Measurements from ENCODE around the gene LMNTD1. TPM values are rescaled to one million over a fixed set of nuclear protein-coding genes. Genes with fewer than 3 reads are reported as not detected.

The LMNTD1 gene
- total and polyA plus RNA-seq, 8 donors, result 0.35 to 2.1 (median 1.7) TPM; not detected in 1

GRCh38 chr12:25521625-25522256, 31.3 kb downstream of the LMNTD1 start:
- H3K4me3 ChIP-seq, result no peak overlapping the region
- DNase-seq, result no peak
- ATAC-seq, result no peak
- no peaks in the 10 kb centered on the region for H3K36me3 ChIP-seq
- intact Hi-C loops (cut with DNase I), result no loop called here
- no peaks in the 10 kb centered on the region for H3K27me3 ChIP-seq
- no peaks in the 10 kb centered on the region for H3K9me3 ChIP-seq
- no peak overlapping the region for H3K27ac ChIP-seq
- H3K4me1 ChIP-seq, result no peaks in the 10 kb centered on the region
- TF ChIP-seq, protein P1, sequence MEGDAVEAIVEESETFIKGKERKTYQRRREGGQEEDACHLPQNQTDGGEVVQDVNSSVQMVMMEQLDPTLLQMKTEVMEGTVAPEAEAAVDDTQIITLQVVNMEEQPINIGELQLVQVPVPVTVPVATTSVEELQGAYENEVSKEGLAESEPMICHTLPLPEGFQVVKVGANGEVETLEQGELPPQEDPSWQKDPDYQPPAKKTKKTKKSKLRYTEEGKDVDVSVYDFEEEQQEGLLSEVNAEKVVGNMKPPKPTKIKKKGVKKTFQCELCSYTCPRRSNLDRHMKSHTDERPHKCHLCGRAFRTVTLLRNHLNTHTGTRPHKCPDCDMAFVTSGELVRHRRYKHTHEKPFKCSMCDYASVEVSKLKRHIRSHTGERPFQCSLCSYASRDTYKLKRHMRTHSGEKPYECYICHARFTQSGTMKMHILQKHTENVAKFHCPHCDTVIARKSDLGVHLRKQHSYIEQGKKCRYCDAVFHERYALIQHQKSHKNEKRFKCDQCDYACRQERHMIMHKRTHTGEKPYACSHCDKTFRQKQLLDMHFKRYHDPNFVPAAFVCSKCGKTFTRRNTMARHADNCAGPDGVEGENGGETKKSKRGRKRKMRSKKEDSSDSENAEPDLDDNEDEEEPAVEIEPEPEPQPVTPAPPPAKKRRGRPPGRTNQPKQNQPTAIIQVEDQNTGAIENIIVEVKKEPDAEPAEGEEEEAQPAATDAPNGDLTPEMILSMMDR (IDR thresholded peaks at IDR 0.05), result no peak

GRCh38 chr12:25518512-25518911, 34.6 kb downstream of the LMNTD1 start:
- no peak overlapping the region for H3K4me3 ChIP-seq
- no peaks in the 10 kb centered on the region for H3K9me3 ChIP-seq
- H3K27ac ChIP-seq, result no peak overlapping the region
- TF ChIP-seq, protein P1 (IDR thresholded peaks at IDR 0.05), result no peak
- H3K36me3 ChIP-seq, result no peaks in the 10 kb centered on the region
- DNase-seq (no peak), ATAC-seq (peak; percentile 61)
- intact Hi-C loops (cut with DNase I), result no loop called here
- no peaks in the 10 kb centered on the region for H3K27me3 ChIP-seq
- H3K4me1 ChIP-seq, result no peaks in the 10 kb centered on the region

GRCh38 chr12:25504744-25505143, 48.3 kb downstream of the LMNTD1 start:
- Histone ChIP-seq H3K4me3 (no peak overlapping the region), H3K27me3 (no peaks in the 10 kb centered on the region), H3K9me3 (no peaks in the 10 kb centered on the region), H3K4me1 (no peaks in the 10 kb centered on the region), H3K36me3 (no peaks in the 10 kb centered on the region), H3K27ac (no peak overlapping the region)
- ATAC-seq, result no peak
- intact Hi-C loops (cut with DNase I), result no loop called here
- TF ChIP-seq, protein P1 (IDR thresholded peaks at IDR 0.05), result no peak
- no peak for DNase-seq

DNA sequence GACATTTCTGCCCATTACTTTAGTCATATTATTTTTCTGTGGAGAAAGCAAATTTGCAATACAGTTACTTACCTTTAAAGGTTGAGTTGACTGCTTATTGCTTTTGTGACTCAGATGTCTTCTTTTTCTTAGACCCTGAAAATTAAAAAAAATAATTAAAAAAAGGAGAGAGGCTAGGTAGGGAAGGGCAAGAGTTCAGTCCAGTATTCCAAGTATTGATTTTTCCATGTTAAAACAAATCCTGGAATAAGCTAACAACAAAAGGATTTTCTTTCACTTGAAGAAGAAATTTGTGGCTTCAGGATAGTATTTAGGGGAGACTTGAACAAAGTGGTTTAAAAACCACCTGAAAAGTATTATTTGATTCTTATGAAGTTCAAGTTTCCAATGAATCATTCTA, 49.4 kb downstream of the LMNTD1 start:
- intact Hi-C loops (cut with DNase I), result no loop called here
- DNase-seq (no peak), ATAC-seq (no peak)
- Histone ChIP-seq H3K4me1 (no peaks in the 10 kb centered on the region), H3K9me3 (no peaks in the 10 kb centered on the region), H3K4me3 (no peak overlapping the region), H3K27me3 (no peaks in the 10 kb centered on the region), H3K27ac (no peak overlapping the region), H3K36me3 (no peaks in the 10 kb centered on the region)
- TF ChIP-seq, protein P1 (IDR thresholded peaks at IDR 0.05), result no peak

DNA sequence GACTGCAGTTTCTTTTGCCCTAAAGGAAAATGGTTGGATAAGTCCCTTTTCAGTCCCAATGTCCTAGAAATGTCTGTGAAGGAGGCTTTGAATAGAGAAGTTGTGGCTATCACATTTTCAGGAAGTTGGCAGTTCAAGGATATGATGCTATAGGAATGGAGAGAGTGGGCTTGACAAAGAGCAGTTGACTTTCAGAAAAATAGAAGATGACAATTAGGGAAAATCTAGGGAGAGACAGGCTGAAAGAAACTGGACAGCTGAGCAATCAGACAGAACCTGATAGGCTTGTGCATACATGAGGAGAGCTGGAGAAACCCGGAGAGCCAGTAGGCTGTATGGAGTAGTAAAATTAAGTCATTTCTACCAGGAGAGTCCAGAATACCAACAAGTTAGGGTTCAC, 50.5 kb downstream of the LMNTD1 start:
- Histone ChIP-seq H3K27ac (no peak overlapping the region), H3K4me3 (no peak overlapping the region), H3K9me3 (peaks cover 0 to 3% of the 10 kb centered on the region in 2 donors), H3K36me3 (no peaks in the 10 kb centered on the region), H3K27me3 (no peaks in the 10 kb centered on the region), H3K4me1 (no peaks in the 10 kb centered on the region)
- no peak for ATAC-seq
- intact Hi-C loops (cut with DNase I), result no loop called here
- TF ChIP-seq, protein P1 (IDR thresholded peaks at IDR 0.05), result no peak
- DNase-seq, result no peak

Measured in left lung (tissue), 10 donors.